MM.1S (cell line): Measurements from ENCODE around the gene VSIG4.

Source experiments
- CTCF ChIP-seq: fragments of 300-600 bp; sonication (generic); IDR thresholded peaks from 2 replicates; pipeline ENCODE4 v1.5.1; 2016; ENCODE audit warnings: antibody characterized with exemption, low read length, mixed read lengths
- EZH2 ChIP-seq: fragments of 300-600 bp; sonication (generic); optimal IDR thresholded peaks from 2 replicates; pipeline ENCODE3; 2017; ENCODE audit warnings: low read depth, mild to moderate bottlenecking, antibody characterized with exemption, low read length, mixed read lengths
- EZH2phosphoT487 ChIP-seq: fragments of 300-600 bp; sonication (generic); IDR thresholded peaks from 2 replicates; pipeline ENCODE4 v1.6.1; 2018; ENCODE audit warnings: antibody characterized with exemption, low read length

- TF ChIP-seq CTCF (no peak), EZH2 (no peak), EZH2phosphoT487 (no peak)
Observed at GRCh38 chrX:66021765-66022631, 17.9 kb downstream of the VSIG4 start.
